T-helper 22 cell (primary cell): ENCODE measurements around the gene EYA4.

Experiments
- DNase-seq: peaks from one replicate; pipeline ENCODE4 v3.0.0-alpha.2; 2020; ENCODE audit warnings: low read depth

The EYA4 gene

DNA sequence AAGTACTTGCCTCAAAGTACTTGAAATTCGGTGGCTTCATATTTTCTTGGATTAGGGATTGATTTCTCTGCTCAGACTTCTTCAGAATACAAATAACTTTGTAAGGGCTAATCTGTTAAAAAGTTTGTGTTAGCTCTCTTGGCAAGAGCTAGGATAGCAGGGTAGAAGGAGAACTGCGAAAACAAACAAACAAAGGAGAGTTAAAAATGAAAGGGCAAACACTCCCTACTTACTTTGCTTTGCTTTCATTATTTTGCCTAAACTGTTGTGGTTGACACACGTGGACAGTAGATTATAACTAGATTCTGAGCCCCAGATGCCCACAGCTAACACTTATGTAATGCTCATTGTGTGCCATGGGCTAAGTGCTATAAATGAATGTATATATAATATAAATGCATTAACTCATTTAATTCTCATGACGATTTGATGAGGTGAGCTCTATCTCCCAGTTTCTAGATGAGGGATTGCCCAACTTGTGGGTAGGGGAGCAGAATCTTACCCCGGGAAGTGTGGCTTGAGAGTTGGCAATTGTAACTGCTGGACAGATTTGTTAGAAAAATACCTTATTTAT, 48.7 kb downstream of the EYA4 start:
- DNase-seq: no peak

DNA sequence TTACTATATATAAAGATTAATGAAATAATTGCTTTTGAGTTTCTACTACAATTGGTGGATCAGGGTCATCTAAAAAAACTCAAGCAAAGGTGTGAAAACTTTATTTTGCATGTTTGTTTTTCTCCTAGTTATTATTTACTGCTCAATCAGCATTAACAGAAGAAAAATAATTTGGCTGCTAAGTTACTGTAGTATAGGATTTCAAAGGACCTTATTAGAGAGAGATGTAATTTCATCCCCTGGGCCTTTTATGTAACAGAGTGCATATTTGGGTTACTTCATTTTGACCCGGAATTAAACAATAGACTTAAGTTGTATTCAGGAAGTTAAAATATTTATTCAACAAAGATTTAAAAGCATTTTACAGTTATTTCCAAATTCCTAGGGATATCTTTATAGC, 49.8 kb downstream of the EYA4 start:
- DNase-seq: no peak

DNA sequence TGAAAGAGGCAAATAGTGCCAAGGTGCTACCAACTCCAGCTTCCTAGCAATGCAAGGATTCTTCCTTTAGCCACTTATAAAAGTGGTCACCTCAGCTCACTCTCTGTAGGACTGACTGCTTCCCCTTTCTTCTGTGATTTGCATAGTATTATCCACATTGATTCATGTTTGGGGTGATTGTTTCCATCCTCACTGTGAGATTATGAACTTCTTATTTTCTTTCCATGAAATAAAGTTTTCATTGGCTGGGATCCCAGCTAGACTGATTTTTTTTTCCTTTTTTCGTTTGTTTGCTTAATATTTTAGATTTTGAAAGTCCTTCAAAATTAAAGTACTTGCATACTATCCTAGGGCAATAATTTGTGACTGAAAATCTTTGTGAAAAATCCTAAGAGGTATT, 50.5 kb downstream of the EYA4 start:
- DNase-seq: no peak

DNA sequence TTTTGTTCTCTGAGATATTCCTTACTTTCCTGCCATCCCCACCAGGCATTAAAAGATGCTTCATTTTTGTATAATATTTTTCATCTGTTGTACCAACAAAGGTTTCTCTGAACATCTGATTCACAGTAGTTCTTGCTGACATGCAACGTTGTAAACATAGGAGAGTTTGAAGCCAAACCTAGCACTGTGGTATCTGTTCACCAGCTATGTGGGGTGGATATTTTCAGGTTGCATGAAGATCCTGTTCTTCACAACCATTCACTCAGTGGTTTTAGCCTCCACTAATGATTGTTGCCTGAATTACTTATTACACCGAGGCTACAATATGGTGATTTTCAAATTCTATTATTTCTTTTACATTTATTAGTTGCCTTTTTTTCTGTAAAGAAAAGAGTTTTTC, 56.5 kb downstream of the EYA4 start:
- no peak for DNase-seq

- DNase-seq: no peak
Measured at GRCh38 chr6:133298335-133298734, 57.2 kb downstream of the EYA4 start.

DNA sequence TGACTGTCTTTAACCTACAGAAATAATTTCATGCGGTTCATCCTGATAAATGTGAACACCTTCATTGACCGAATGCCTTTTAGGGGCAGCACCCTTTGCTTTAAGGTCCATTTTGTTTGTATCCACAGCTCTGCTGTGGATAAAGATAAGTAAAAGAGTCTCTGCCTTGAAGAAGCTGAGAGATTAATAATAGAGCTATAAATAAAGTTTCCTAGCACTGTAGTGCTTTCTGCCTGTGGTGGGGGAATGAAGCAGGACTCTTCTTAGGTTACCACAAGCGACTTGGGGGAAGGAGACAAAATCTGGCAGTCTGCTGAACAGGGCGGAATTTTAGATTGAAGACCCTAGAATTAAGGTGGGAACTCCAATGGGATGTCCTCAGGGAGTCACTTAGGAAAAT, 57.6 kb downstream of the EYA4 start:
- no peak for DNase-seq

DNA sequence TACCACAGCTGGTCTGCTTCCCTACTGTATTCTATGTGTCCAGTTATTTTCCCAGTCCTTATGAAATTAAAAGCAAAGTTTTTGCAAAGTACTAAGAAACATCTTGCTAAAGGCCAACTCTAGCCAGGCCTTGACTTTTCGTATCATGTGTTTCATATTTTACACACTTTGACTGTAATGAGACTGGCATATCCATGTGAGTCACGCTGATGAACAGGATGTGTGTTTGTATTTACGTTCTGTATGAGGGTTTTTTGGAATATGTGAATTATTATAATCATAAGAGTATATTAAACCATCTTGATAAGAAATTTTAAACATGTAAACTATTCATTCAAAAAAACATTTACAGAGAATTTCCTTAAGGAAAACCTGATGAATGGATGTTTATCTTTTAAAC, 59.7 kb downstream of the EYA4 start:
- DNase-seq: no peak

GRCh38 chr6:133301835-133302234, 60.7 kb downstream of the EYA4 start:
- DNase-seq: no peak

- DNase-seq: no peak
Measured at GRCh38 chr6:133306931-133307330, 65.8 kb downstream of the EYA4 start.

DNA sequence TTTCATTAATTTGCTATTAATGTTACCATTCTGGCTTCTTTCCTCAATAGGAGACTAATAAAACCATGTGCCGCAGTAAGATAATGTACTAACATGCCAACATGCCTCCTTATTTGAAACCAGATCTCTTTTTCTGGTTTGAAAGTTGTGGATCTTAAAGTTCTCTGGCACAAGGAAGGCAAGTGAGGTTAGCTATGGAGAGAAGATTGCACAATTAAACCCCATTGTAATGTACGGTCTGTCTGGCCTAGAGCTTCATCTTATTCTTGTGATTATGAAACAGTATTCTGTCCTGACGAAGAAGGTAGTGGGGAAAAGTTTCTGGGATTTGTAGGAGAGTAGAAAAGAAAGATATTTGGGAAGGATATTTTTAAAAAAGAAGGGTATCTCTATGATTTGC, 68.4 kb downstream of the EYA4 start:
- DNase-seq: no peak

- DNase-seq: no peak
Measured at GRCh38 chr6:133312006-133312405, 70.8 kb downstream of the EYA4 start.

GRCh38 chr6:133313068-133313467, 71.9 kb downstream of the EYA4 start:
- DNase-seq: no peak

GRCh38 chr6:133314947-133315346, 73.8 kb downstream of the EYA4 start:
- DNase-seq: no peak

DNA sequence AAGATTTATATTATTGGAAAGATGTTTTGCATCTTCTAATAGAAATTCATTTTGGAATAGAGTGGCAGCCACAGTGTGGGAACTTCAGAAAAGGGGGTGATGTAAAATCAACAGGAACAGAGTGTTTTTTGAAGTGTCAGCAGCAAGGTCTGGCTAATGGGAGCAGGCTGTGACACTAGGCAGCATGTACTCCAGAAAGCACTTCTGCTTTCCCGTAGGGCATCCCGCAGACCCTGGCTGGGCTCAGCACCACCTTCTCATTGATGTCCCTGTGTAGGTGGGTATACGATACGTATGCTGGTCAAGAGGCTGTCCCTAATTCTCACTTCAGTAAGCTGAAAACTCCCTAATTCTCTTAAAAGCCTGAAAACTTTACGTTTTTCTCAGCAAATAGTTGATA, 74.7 kb downstream of the EYA4 start:
- no peak for DNase-seq

GRCh38 chr6:133317704-133318103, 76.5 kb downstream of the EYA4 start:
- no peak for DNase-seq

GRCh38 chr6:133326584-133326983, 85.4 kb downstream of the EYA4 start:
- DNase-seq: no peak

GRCh38 chr6:133333852-133334251, 92.7 kb downstream of the EYA4 start:
- no peak for DNase-seq

DNA sequence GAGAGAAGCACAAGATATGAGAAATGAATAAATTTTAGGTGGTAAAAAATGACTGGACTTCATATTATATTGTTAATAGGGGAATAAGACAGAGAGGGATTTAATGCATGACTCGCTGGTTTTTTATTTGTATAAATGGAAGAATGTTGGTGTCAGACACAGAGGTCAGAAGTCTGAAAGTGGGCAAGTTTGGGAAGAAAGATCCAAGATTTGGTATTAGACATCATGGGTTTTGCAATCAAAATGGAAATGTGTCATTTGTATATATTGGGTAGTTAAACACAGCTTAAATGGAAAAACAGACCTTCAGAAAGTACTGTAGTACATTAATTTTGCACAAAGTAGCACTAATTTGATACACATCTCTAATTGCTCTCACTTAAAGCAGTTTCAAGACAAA, 96.2 kb downstream of the EYA4 start:
- DNase-seq: no peak

DNA sequence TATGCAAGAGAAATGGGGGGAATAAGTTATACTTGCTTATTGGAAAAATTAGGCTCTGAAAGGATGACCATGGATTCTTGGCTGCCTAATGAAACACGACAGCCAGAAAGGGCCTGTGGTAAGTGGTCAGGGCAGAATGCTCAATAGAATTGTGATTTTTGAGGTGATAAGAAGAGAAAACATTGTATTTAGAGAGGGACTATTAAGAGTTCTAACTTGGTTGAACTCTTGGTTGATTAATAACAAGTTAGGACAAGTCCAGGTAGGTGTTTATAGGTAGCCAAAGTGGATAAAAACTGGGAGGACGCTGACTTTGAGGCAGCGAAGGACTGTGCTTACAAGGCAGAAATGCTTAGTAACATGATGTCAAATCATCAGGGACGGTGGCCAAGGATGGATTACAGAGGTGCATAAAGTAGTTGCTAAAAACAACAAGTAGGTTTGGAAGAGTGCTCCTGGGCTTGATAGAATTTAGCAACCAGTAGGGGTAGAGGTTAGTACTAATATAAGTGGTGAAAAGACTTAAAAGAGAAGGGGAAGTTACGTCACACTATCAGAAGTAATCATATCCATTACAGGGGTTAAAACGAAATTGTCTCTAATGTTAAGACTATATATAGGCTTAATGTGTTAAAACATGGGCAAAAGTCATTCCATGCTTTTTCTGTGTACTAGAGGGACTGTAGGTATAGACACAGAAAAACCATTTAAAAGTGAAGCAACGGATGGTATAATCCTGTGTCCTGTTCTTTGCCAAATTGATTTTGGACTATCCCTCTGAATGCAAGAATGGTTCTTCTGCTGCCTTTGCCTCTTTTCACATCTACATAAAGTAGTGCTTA, 98.6 kb downstream of the EYA4 start:
- DNase-seq: no peak

DNA sequence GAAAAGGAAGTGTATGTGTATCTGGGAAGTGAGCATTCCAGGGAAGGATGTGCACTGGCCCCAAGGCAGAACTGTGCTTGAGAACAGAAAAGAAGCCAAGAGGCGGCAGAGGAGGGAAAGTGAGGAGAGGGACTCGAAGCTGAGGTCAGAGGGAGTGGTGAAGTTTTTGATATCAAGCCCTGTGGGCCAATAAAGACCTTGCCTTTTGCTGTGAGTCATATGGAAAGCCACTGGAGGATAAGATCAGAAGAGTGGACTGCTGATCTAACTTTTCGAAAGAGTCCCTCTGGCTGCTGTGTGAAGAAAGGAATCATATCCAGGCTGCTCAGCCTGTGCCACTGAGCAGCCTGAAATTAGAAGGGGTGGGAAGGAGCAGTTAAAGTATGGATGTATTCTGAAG, 99.4 kb downstream of the EYA4 start:
- no peak for DNase-seq

- DNase-seq: no peak
Measured at GRCh38 chr6:133341607-133342158, 100.5 kb downstream of the EYA4 start.

- DNase-seq: no peak
Measured at GRCh38 chr6:133343220-133343619, 102.1 kb downstream of the EYA4 start.

- no peak for DNase-seq
Measured at GRCh38 chr6:133348846-133349245, 107.7 kb downstream of the EYA4 start.

DNA sequence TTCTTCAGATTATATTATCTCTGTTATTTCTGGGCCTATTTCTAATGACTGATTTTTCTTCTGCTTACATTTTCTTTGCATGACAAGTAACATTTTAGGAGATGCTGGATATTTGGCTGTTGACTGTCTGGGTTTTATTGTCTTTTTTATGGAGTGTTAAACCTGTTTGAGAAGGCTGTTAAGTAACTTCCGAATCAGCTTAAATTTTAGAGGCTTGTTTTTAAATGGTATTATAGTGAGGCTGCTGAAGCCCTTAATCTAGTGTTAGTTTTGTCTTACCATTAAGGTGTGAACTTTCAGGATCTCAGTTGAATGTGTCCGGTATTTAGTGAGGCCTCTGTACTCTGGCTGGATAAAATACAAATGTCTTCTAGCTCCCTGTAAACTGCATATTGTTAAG, 109.8 kb downstream of the EYA4 start:
- DNase-seq: no peak
